H9 (cell line): Measurements from ENCODE around the gene ANXA3. TPM values are rescaled to one million over a fixed set of nuclear protein-coding genes. Genes with fewer than 3 reads are reported as not detected.

ENCODE experiments used
- DNase-seq: peaks from one replicate; pipeline ENCODE4 v3.0.0-alpha.2; 2017
- H2AFZ ChIP-seq: one replicate; pipeline ENCODE4 v1.6.1; 2013; ENCODE audit warnings: mild to moderate bottlenecking, low read length, control low read depth, moderate library complexity
- H2AK5ac ChIP-seq: 2 replicates; pipeline ENCODE4 v1.6.1; 2013; ENCODE audit warnings: low read length, control low read depth, mixed read lengths; ENCODE audit not compliant: insufficient read length
- H2BK120ac ChIP-seq: one replicate; pipeline ENCODE4 v1.6.1; 2013; ENCODE audit warnings: low read depth, mild to moderate bottlenecking, low read length, control low read depth, inconsistent platforms; ENCODE audit not compliant: poor library complexity, severe bottlenecking
- H2BK12ac ChIP-seq: 2 replicates; pipeline ENCODE4 v1.6.1; 2013; ENCODE audit warnings: low read length, control low read depth, mixed read lengths, low read depth; ENCODE audit not compliant: insufficient read length
- H2BK15ac ChIP-seq: 2 replicates; pipeline ENCODE4 v1.6.1; 2013; ENCODE audit warnings: low read depth, low read length, control low read depth
- H2BK20ac ChIP-seq: one replicate; pipeline ENCODE4 v1.6.1; 2013; ENCODE audit warnings: low read depth, mild to moderate bottlenecking, low read length, control low read depth, inconsistent platforms; ENCODE audit not compliant: poor library complexity, severe bottlenecking
- H2BK5ac ChIP-seq: 2 replicates; pipeline ENCODE4 v1.6.1; 2013; ENCODE audit warnings: low read length, control low read depth, mixed read lengths; ENCODE audit not compliant: insufficient read length
- H3K14ac ChIP-seq: 2 replicates; pipeline ENCODE4 v1.6.1; 2013; ENCODE audit warnings: low read length, control low read depth; ENCODE audit not compliant: insufficient read depth
- H3K18ac ChIP-seq: 2 replicates; pipeline ENCODE4 v1.6.1; 2013; ENCODE audit warnings: low read depth, mild to moderate bottlenecking, mixed read lengths, low read length, control low read depth; ENCODE audit not compliant: insufficient read length
- H3K23ac ChIP-seq: 2 replicates; pipeline ENCODE4 v1.6.1; 2013; ENCODE audit warnings: low read length, control low read depth, mixed read lengths, low read depth; ENCODE audit not compliant: insufficient read length
- H3K23me2 ChIP-seq: 2 replicates; pipeline ENCODE4 v1.6.1; 2013; ENCODE audit warnings: low read depth, mild to moderate bottlenecking, mixed read lengths, low read length, control low read depth; ENCODE audit not compliant: insufficient read length, poor library complexity, severe bottlenecking
- H3K27ac ChIP-seq: 2 replicates; pipeline ENCODE4 v1.5.1; 2013; ENCODE audit warnings: low read length, control low read depth, mixed read lengths, low read depth; ENCODE audit not compliant: insufficient read length
- H3K27me3 ChIP-seq: 2 replicates; pipeline ENCODE4 v1.6.1; 2013; ENCODE audit warnings: low read length, control low read depth, inconsistent platforms; ENCODE audit not compliant: insufficient read depth
- H3K4ac ChIP-seq: 2 replicates; pipeline ENCODE4 v1.6.1; 2013; ENCODE audit warnings: low read depth, mild to moderate bottlenecking, control low read depth, inconsistent platforms, low read length, moderate library complexity
- H3K4me1 ChIP-seq: 2 replicates; pipeline ENCODE4 v1.6.1; 2013; ENCODE audit warnings: low read length, control low read depth, inconsistent platforms; ENCODE audit not compliant: insufficient read depth
- H3K4me2 ChIP-seq: 2 replicates; pipeline ENCODE4 v1.6.1; 2013; ENCODE audit warnings: low read length, control low read depth, mixed read lengths; ENCODE audit not compliant: insufficient read length, insufficient read depth
- H3K56ac ChIP-seq: 2 replicates; pipeline ENCODE4 v1.6.1; 2013; ENCODE audit warnings: low read depth, mild to moderate bottlenecking, mixed read lengths, low read length, control low read depth; ENCODE audit not compliant: insufficient read length
- H3K79me1 ChIP-seq: 2 replicates; pipeline ENCODE4 v1.6.1; 2013; ENCODE audit warnings: low read depth, mild to moderate bottlenecking, moderate library complexity, low read length, control low read depth, inconsistent platforms; ENCODE audit not compliant: insufficient read depth, poor library complexity, severe bottlenecking
- H3K79me2 ChIP-seq: 2 replicates; pipeline ENCODE4 v1.6.1; 2013; ENCODE audit warnings: low read length, control low read depth, inconsistent platforms; ENCODE audit not compliant: insufficient read depth
- H3K9ac ChIP-seq: 2 replicates; pipeline ENCODE4 v1.6.1; 2013; ENCODE audit warnings: low read length, control low read depth, mixed read lengths; ENCODE audit not compliant: insufficient read length; ENCODE audit errors: extremely low read depth
- H3K9me3 ChIP-seq: one replicate; pipeline ENCODE4 v1.6.1; 2013; ENCODE audit warnings: low read depth, low read length, inconsistent platforms; ENCODE audit not compliant: control insufficient read depth
- H3T11ph ChIP-seq: one replicate; pipeline ENCODE4 v1.6.1; 2013; ENCODE audit warnings: mild to moderate bottlenecking, low read length, control low read depth, inconsistent platforms
- H4K20me1 ChIP-seq: one replicate; pipeline ENCODE4 v1.6.1; 2013; ENCODE audit not compliant: control insufficient read depth, insufficient read length, insufficient read depth
- H4K5ac ChIP-seq: 2 replicates; pipeline ENCODE4 v1.6.1; 2013; ENCODE audit warnings: low read depth, mild to moderate bottlenecking, mixed read lengths, low read length, control low read depth; ENCODE audit not compliant: insufficient read length
- H4K8ac ChIP-seq: replicated peaks from 2 replicates; pipeline ENCODE4 v1.6.1; 2013; ENCODE audit warnings: low read length, control low read depth, mixed read lengths, low read depth; ENCODE audit not compliant: insufficient read length
- H4K91ac ChIP-seq: 2 replicates; pipeline ENCODE4 v1.6.1; 2013; ENCODE audit warnings: low read depth, mild to moderate bottlenecking, moderate library complexity, mixed read lengths, low read length, control low read depth; ENCODE audit not compliant: insufficient read length
- H3K27ac Mint-ChIP-seq, 3 experiments: 2 replicates in 2 of 3; 3 replicates in 1 of 3; pipeline ENCODE4 v1.8.0; 2020 to 2021; ENCODE audit warnings: mixed read lengths in 3 of 3, mild to moderate bottlenecking in 1 of 3, moderate library complexity in 1 of 3
- H3K27me3 Mint-ChIP-seq: 2 replicates; pipeline ENCODE4 v1.8.0; 2021; ENCODE audit warnings: low read depth, mild to moderate bottlenecking, moderate library complexity, mixed read lengths
- H3K36me3 Mint-ChIP-seq, 3 experiments: 2 replicates in 2 of 3; 3 replicates in 1 of 3; pipeline ENCODE4 v1.8.0; 2020 to 2021; ENCODE audit warnings: low read depth in 3 of 3, mixed read lengths in 3 of 3; ENCODE audit not compliant: insufficient read depth in 1 of 3
- H3K4me1 Mint-ChIP-seq, 2 experiments: 2 replicates each; pipeline ENCODE4 v1.8.0; 2020; ENCODE audit warnings: mixed read lengths in 2 of 2
- H3K4me3 Mint-ChIP-seq, 2 experiments: 2 replicates in 1 of 2; 3 replicates in 1 of 2; pipeline ENCODE4 v1.8.0; 2020 to 2021; ENCODE audit warnings: mild to moderate bottlenecking in 2 of 2, mixed read lengths in 2 of 2, moderate library complexity in 1 of 2
- H3K9me3 Mint-ChIP-seq, 2 experiments: 2 replicates in 1 of 2; 3 replicates in 1 of 2; pipeline ENCODE4 v1.8.0; 2020; ENCODE audit warnings: mild to moderate bottlenecking in 2 of 2, mixed read lengths in 2 of 2, moderate library complexity in 1 of 2
- CTCF ChIP-seq: fragments of 200-600 bp; sonication (generic); conservative IDR thresholded peaks from 3 replicates; pipeline ENCODE4 v1.8.0; 2021; ENCODE audit warnings: antibody characterized with exemption, mild to moderate bottlenecking
- WGBS: extraction: QIAGEN DNeasy Blood & Tissue Kit; methylation state at CpG from one replicate; pipeline ENCODE4 v1.1.7; 2013; ENCODE audit warnings: missing lambda C conversion rate, low lambda C conversion rate, mixed read lengths; ENCODE audit not compliant: insufficient read length; ENCODE audit errors: extremely low coverage; 5-methylcytosine and 5-hydroxymethylcytosine counted together
- total RNA-seq: library from RNA; stranded (reverse); gene quantifications from 2 replicates; pipeline ENCODE4 v1.2.1, GENCODE V29; 2021

Gene ANXA3
- total RNA-seq, 1 experiment from 2014 or later, result 20.6 TPM

GRCh38 chr4:78571804-78572203 lies 20.2 kb downstream of the ANXA3 start:
- Histone ChIP-seq H4K5ac (no peak overlapping the region), H3K23me2 (no peaks in the 10 kb centered on the region), H3K14ac (no peak overlapping the region), H3K27me3 (no peaks in the 10 kb centered on the region), H3K9ac (no peak overlapping the region), H3K4ac (no peak overlapping the region), H4K91ac (no peak overlapping the region), H3K23ac (no peak overlapping the region), H3K4me2 (no peak overlapping the region), H3T11ph (no peak overlapping the region), H2BK20ac (no peak overlapping the region), H2BK15ac (no peak overlapping the region), H3K79me1 (no peaks in the 10 kb centered on the region), H3K56ac (no peak overlapping the region), H3K18ac (no peak overlapping the region), H2BK120ac (no peak overlapping the region), H2AK5ac (no peak overlapping the region), H4K8ac (no peak overlapping the region), H2BK12ac (no peak overlapping the region), H2AFZ (no peak overlapping the region), H3K9me3 (no peaks in the 10 kb centered on the region), H3K27ac (no peak overlapping the region), H4K20me1 (no peaks in the 10 kb centered on the region), H3K4me1 (0 out of 2 replicates have a peak, but pooled peaks cover 3% of the 10 kb centered on the region), H3K79me2 (no peaks in the 10 kb centered on the region), H2BK5ac (no peak overlapping the region)
- Mint-ChIP-seq H3K36me3 (peaks cover 2 to 5% (median 4%) of the 10 kb centered on the region in 3 experiments; a peak in 3 of 7 replicates), H3K4me3 (no peak overlapping the region), H3K27ac (no peak overlapping the region), H3K4me1 (peaks cover 22 to 25% of the 10 kb centered on the region in 2 experiments), H3K27me3 (no peaks in the 10 kb centered on the region), H3K9me3 (peaks cover 0 to 2% of the 10 kb centered on the region in 2 experiments; a peak in 1 of 5 replicates)
- TF ChIP-seq CTCF, result no peak
- no CpG with 5 or more reads among the region's 1 CpG for WGBS
- DNase-seq, result no peak
